Thyroid gland (tissue), 4 donors: ENCODE measurements around the gene P4HTM. TPM values are rescaled to one million over a fixed set of nuclear protein-coding genes. Genes with fewer than 3 reads are reported as not detected.

Experiments used
- DNase-seq, 2 donors: peaks; one replicate each; pipeline ENCODE4 v3.0.0-alpha.2; 2019
- H3K27ac ChIP-seq, 3 donors: fragments of 200-600 bp; sonication (generic); 1 replicate in 2 of 3; 2 replicates in 1 of 3; pipeline ENCODE4 v1.5.1; 2016 to 2019; ENCODE audit warnings: mild to moderate bottlenecking in 1 of 3, moderate library complexity in 1 of 3
- H3K27me3 ChIP-seq: fragments of 200-600 bp; sonication (generic); one replicate; pipeline ENCODE4 v1.5.1; 2019
- H3K36me3 ChIP-seq, 2 donors: fragments of 200-600 bp; sonication (generic); one replicate each; pipeline ENCODE4 v1.5.1; 2016 to 2019
- H3K4me1 ChIP-seq, 2 donors: fragments of 200-600 bp; sonication (generic); one replicate each; pipeline ENCODE4 v1.5.1; 2017 to 2019
- H3K4me3 ChIP-seq, 3 donors: fragments of 200-600 bp; sonication (generic); replicated peaks in 1 of 3; 1 replicate in 2 of 3; 2 replicates in 1 of 3; pipeline ENCODE4 v1.5.1; 2016; ENCODE audit warnings: mild to moderate bottlenecking in 1 of 3
- H3K9me3 ChIP-seq: fragments of 200-600 bp; sonication (generic); one replicate; pipeline ENCODE4 v1.5.1; 2017
- CTCF ChIP-seq, 6 experiments: fragments of 200-600 bp in 3 of 6; fragments of 450-650 bp in 3 of 6; sonication (generic) in 3 of 6; IDR thresholded peaks; one replicate each; pipeline ENCODE4 v1.5.1; 2016 to 2019; ENCODE audit warnings: antibody characterized with exemption in 6 of 6, mild to moderate bottlenecking in 2 of 6, inconsistent platforms in 1 of 6, moderate library complexity in 1 of 6
- POLR2A ChIP-seq, 2 donors: fragments of 450-650 bp; IDR thresholded peaks; one replicate each; pipeline ENCODE4 v1.6.1; 2017; ENCODE audit warnings: antibody characterized with exemption in 2 of 2, mild to moderate bottlenecking in 2 of 2, moderate library complexity in 1 of 2
- WGBS, 2 donors: methylation state at CpG; one replicate each; pipeline ENCODE4 v1.1.5; 2017; 5-methylcytosine and 5-hydroxymethylcytosine counted together
- intact Hi-C: fragments of 100-400 bp; cut with DNase I; formaldehyde crosslinking; loops from one replicate; pipeline ENCODE4 v1.15.1; 2023
- total RNA-seq, 4 donors: library from RNA; depleted of rRNA; stranded (reverse); fragments of >200 nt; gene quantifications; one replicate each; pipeline ENCODE4 v1.2.3, GENCODE V29; 2016

The P4HTM gene
- total RNA-seq, 4 donors from 2014 or later: 73.5 to 117 (median 95.0) TPM

- Histone ChIP-seq H3K27me3 (no peaks in the 10 kb centered on the region), H3K9me3 (no peaks in the 10 kb centered on the region), H3K4me1 (peaks cover 25 to 38% of the 10 kb centered on the region in 2 donors), H3K27ac (no peak overlapping the region), H3K36me3 (peaks cover 25% of the 10 kb centered on the region in 2 donors), H3K4me3 (no peak overlapping the region)
- DNase-seq: no peak
- TF ChIP-seq CTCF (IDR thresholded peaks at IDR 0.05) (no peak), POLR2A (IDR thresholded peaks at IDR 0.05) (no peak)
- intact Hi-C loops: loop anchor here (10.0 kb wide), 1 partner anchor 71 kb away; the partner anchor contains the start of gene QRICH1
- 88 to 91% methylated on average over 4 of the region's 4 CpGs for WGBS, 2 donors
Measured at GRCh38 chr3:49023775-49024174, 33.7 kb downstream of the P4HTM start.

DNA sequence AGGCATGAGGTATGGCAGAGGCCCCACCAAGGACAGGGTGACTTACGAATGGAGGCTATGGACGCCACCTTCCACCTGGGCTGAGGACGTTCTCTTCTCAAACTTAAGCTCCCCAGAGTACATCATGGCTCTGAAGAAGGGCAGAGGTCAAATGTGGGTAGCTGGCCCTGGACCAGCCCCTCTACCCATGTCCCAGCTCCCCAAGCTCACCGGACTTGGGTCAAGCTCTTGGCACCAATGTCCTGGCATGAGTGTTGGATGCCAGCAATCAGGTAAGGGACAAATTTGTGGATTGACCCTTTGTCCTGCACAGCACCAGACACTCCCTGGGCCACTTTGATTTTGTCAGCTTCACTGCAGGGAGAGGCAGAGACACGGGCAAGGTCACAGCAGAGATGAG, 34.4 kb downstream of the P4HTM start:
- intact Hi-C loops: loop anchor here (10.0 kb wide), 1 partner anchor 70 kb away; the partner anchor contains the start of gene QRICH1
- DNase-seq: no peak
- 86 to 92% methylated on average over 4 to 5 of the region's 5 CpGs for WGBS, 2 donors
- Histone ChIP-seq H3K36me3 (peaks cover 25% of the 10 kb centered on the region in 2 donors), H3K27ac (no peak overlapping the region), H3K27me3 (no peaks in the 10 kb centered on the region), H3K4me3 (no peak overlapping the region), H3K4me1 (peaks cover 24 to 35% of the 10 kb centered on the region in 2 donors), H3K9me3 (no peaks in the 10 kb centered on the region)
- TF ChIP-seq CTCF (IDR thresholded peaks at IDR 0.05) (no peak), POLR2A (IDR thresholded peaks at IDR 0.05) (no peak)

GRCh38 chr3:49025005-49025792, 35.2 kb downstream of the P4HTM start:
- Histone ChIP-seq H3K9me3 (no peaks in the 10 kb centered on the region), H3K4me3 (no peak overlapping the region), H3K4me1 (peaks cover 18 to 32% of the 10 kb centered on the region in 2 donors), H3K27me3 (no peaks in the 10 kb centered on the region), H3K36me3 (peaks cover 25 to 29% of the 10 kb centered on the region in 2 donors), H3K27ac (no peak overlapping the region)
- WGBS, 2 donors: 84 to 90% methylated on average over 9 to 11 of the region's 13 CpGs
- intact Hi-C loops: loop anchor here (10.0 kb wide), 1 partner anchor 70 kb away; the partner anchor contains the start of gene QRICH1
- no peak for TF ChIP-seq CTCF (IDR thresholded peaks at IDR 0.05)
- no peak for TF ChIP-seq POLR2A (IDR thresholded peaks at IDR 0.05)
- no peak for DNase-seq

DNA sequence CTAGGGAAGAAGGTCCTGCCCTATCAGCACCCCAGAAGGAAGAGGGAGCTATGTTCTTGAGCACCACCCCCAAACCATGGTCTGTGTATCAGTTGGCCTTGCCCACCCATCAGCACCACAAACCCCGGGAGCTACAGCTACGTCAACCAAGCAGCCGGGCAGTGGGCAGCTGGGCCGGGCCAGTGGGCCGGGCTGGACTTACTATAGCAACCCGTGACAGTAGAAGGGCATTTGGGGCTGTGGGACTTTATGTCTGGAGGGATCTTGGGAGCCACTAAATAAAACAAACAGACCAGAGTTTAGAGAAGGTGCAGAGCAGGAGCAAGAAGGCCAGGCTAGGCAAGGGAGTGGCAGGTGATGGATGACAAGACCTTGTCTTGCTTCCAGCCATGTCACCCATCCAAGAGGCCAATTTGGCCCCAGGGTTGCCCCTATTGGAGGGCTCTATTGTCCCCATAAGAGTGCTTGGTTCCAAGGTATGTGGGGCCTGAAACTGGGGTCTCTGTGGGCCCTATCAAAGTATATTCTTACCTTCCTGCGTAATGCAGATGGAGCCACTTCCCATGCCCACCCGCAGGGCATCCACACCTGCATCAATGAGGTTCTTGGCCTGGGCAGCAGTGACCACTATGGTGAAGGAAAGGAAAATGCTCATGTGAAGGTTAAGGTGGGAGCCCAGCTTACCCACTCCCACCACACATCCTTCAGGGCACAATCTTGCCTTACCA, 35.9 kb downstream of the P4HTM start:
- WGBS, 2 donors: 92 to 94% methylated on average over 8 of the region's 8 CpGs
- intact Hi-C loops: loop anchor here (10.0 kb wide), 1 partner anchor 69 kb away; the partner anchor contains the start of gene QRICH1
- H3K4me3 ChIP-seq: no peak overlapping the region
- TF ChIP-seq POLR2A (IDR thresholded peaks at IDR 0.05): no peak
- TF ChIP-seq CTCF (IDR thresholded peaks at IDR 0.05): no peak
- peaks cover 14 to 28% of the 10 kb centered on the region in 2 donors for H3K4me1 ChIP-seq
- no peak overlapping the region for H3K27ac ChIP-seq
- DNase-seq: no peak
- H3K27me3 ChIP-seq: no peaks in the 10 kb centered on the region
- H3K36me3 ChIP-seq: peaks cover 27 to 36% of the 10 kb centered on the region in 2 donors
- H3K9me3 ChIP-seq: no peaks in the 10 kb centered on the region
